GM23248 (cell line): ENCODE data around the gene UBQLN1. TPM values are rescaled to one million over a fixed set of nuclear protein-coding genes. Genes with fewer than 3 reads are reported as not detected.

Source experiments
- DNase-seq: peaks from one replicate; pipeline ENCODE4 v3.0.0-alpha.2; 2015
- H2AFZ ChIP-seq: fragments of 200-600 bp; sonication (generic); 2 replicates; pipeline ENCODE4 v1.6.1; 2016; ENCODE audit warnings: antibody characterized with exemption
- H3F3A ChIP-seq: fragments of 200-600 bp; sonication (generic); 2 replicates; pipeline ENCODE4 v1.6.1; 2016; ENCODE audit warnings: mild to moderate bottlenecking, antibody characterized with exemption, mixed run types; ENCODE audit not compliant: insufficient read depth
- H3K27ac ChIP-seq: fragments of 200-600 bp; sonication (generic); 2 replicates; pipeline ENCODE4 v1.5.1; 2016; ENCODE audit warnings: mild to moderate bottlenecking
- H3K27me3 ChIP-seq: fragments of 200-600 bp; sonication (generic); replicated peaks from 2 replicates; pipeline ENCODE4 v1.6.1; 2016; ENCODE audit warnings: mild to moderate bottlenecking; ENCODE audit not compliant: insufficient read depth
- H3K36me3 ChIP-seq: fragments of 200-600 bp; sonication (generic); 2 replicates; pipeline ENCODE4 v1.6.1; 2016; ENCODE audit warnings: low read depth, mild to moderate bottlenecking
- H3K4me1 ChIP-seq: fragments of 200-600 bp; sonication (generic); 2 replicates; pipeline ENCODE4 v1.6.1; 2016; ENCODE audit warnings: mild to moderate bottlenecking; ENCODE audit not compliant: insufficient read depth
- H3K4me2 ChIP-seq: fragments of 200-600 bp; sonication (generic); one replicate; pipeline ENCODE4 v1.6.1; 2016; ENCODE audit warnings: mild to moderate bottlenecking; ENCODE audit not compliant: unreplicated experiment
- H3K4me3 ChIP-seq: fragments of 200-600 bp; sonication (generic); 2 replicates; pipeline ENCODE4 v1.5.1; 2016; ENCODE audit warnings: mild to moderate bottlenecking
- H3K79me2 ChIP-seq: fragments of 200-600 bp; sonication (generic); 2 replicates; pipeline ENCODE4 v1.6.1; 2016; ENCODE audit warnings: mild to moderate bottlenecking; ENCODE audit not compliant: insufficient read depth
- H3K9ac ChIP-seq: fragments of 200-600 bp; sonication (generic); 2 replicates; pipeline ENCODE4 v1.6.1; 2016; ENCODE audit warnings: mild to moderate bottlenecking
- H3K9me2 ChIP-seq: fragments of 200-600 bp; sonication (generic); 2 replicates; pipeline ENCODE4 v1.6.1; 2016; ENCODE audit warnings: mixed run types, mild to moderate bottlenecking, moderate library complexity; ENCODE audit not compliant: insufficient read depth
- H3K9me3 ChIP-seq: fragments of 200-600 bp; sonication (generic); one replicate; pipeline ENCODE4 v1.6.1; 2017; ENCODE audit warnings: low read depth
- H4K20me1 ChIP-seq: fragments of 200-600 bp; sonication (generic); 2 replicates; pipeline ENCODE4 v1.6.0; 2016; ENCODE audit not compliant: insufficient read depth
- EZH2 ChIP-seq: fragments of 200-600 bp; sonication (generic); IDR thresholded peaks from 2 replicates; pipeline ENCODE4 v1.6.1; 2018; ENCODE audit warnings: antibody characterized with exemption, mild to moderate bottlenecking; ENCODE audit not compliant: insufficient read depth, poor library complexity, severe bottlenecking
- EZH2phosphoT487 ChIP-seq: fragments of 200-600 bp; sonication (generic); IDR thresholded peaks from 2 replicates; pipeline ENCODE4 v1.6.1; 2018; ENCODE audit warnings: antibody characterized with exemption, moderate library complexity, mild to moderate bottlenecking, low read depth; ENCODE audit not compliant: insufficient read depth
- WGBS, 2 experiments: methylation state at CpG; one replicate each; pipeline ENCODE4 v1.1.6; 2015 to 2017; ENCODE audit warnings: low lambda C conversion rate in 2 of 2, low coverage in 1 of 2; ENCODE audit errors: missing lambda C conversion rate in 2 of 2; 5-methylcytosine and 5-hydroxymethylcytosine counted together
- in situ Hi-C: fragments of 300-500 bp; cut with MboI; formaldehyde crosslinking; loops from 2 replicates; pipeline ENCODE4 v1.15.0; 2020
- polyA plus RNA-seq: library from polyadenylated mRNA; unstranded; fragments of >200 nt; fragmentation: Nextera tagmentation; extraction: Ambion mirVana; gene quantifications from 2 replicates; pipeline ENCODE4 v1.2.1, GENCODE V29; 2016
- total RNA-seq: library from RNA; depleted of rRNA; stranded (reverse); fragments of >200 nt; shearing (Covaris generic); gene quantifications from 2 replicates; pipeline ENCODE4 v1.2.3, GENCODE V29; 2014

Gene UBQLN1
- total and polyA plus RNA-seq, 2 experiments from 2014 or later: 103 to 107 TPM

DNA sequence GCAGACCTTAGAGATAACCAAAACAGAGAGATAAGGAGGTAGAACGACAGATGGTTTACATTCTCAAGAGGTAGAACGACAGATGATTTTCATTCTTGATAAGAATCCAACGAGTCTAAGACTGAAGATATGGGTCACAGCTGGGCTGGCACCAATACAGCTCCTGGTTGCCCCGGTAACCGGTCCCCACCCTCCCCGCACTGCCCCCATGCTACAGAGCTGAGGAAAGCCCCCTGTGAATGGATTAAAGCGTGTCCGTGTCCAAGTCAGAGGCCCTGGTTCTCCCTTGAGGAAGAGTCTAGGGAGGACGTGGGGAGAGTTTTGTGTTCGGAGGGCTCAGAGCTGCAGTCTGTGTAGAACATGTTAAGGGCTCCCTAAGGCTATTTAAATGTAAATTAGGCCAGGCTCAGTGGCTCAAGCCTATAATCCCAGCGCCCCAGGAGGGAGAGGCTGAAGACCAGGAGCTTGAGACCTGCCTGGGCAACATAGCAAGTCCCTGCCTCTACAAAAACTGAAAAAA is 76.8 kb downstream of the UBQLN1 start:
- no peaks in the 10 kb centered on the region for H3K79me2 ChIP-seq
- DNase-seq: no peak
- TF ChIP-seq EZH2: no peak
- TF ChIP-seq EZH2phosphoT487: no peak

GRCh38 chr9:83629433-83630104 is 78.2 kb downstream of the UBQLN1 start:
- no peaks in the 10 kb centered on the region for H3K27me3 ChIP-seq
- H3K4me3 ChIP-seq: no peak overlapping the region
- H3K4me1 ChIP-seq: no peaks in the 10 kb centered on the region
- no peaks in the 10 kb centered on the region for H3K79me2 ChIP-seq
- H3K9ac ChIP-seq: no peak overlapping the region
- no peak overlapping the region for H3K4me2 ChIP-seq
- no peak overlapping the region for H2AFZ ChIP-seq
- TF ChIP-seq EZH2phosphoT487 (no peak), EZH2 (no peak)
- no peak for DNase-seq
- no peak overlapping the region for H3K27ac ChIP-seq
- no peaks in the 10 kb centered on the region for H3K9me2 ChIP-seq
- 97 to 98% methylated on average over 7 of the region's 7 CpGs for WGBS, 2 experiments
- in situ Hi-C loops: loop anchor here (25.0 kb wide), 1 partner anchor 283 kb away; the partner anchor contains the start of gene KIF27
- no peaks in the 10 kb centered on the region for H3K36me3 ChIP-seq
- H3F3A ChIP-seq: no peaks in the 10 kb centered on the region
- H4K20me1 ChIP-seq: no peaks in the 10 kb centered on the region
- no peaks in the 10 kb centered on the region for H3K9me3 ChIP-seq

More for the DNA sequence above, 76.8 kb downstream of the UBQLN1 start:
- Histone ChIP-seq H4K20me1 (no peaks in the 10 kb centered on the region), H3K4me3 (no peak overlapping the region), H3F3A (no peaks in the 10 kb centered on the region), H3K9ac (no peak overlapping the region), H3K9me2 (no peaks in the 10 kb centered on the region), H3K9me3 (no peaks in the 10 kb centered on the region), H3K36me3 (no peaks in the 10 kb centered on the region), H3K4me2 (no peak overlapping the region), H3K4me1 (no peaks in the 10 kb centered on the region), H3K27me3 (no peaks in the 10 kb centered on the region), H3K27ac (no peak overlapping the region), H2AFZ (no peak overlapping the region)
- 42 to 44% methylated on average over 11 of the region's 11 CpGs for WGBS, 2 experiments
- in situ Hi-C loops: loop anchor here (25.0 kb wide), 1 partner anchor 281 kb away; the partner anchor contains the start of gene KIF27

- H3K79me2 ChIP-seq: no peaks in the 10 kb centered on the region
- 0 out of 2 replicates have a peak, but pooled peaks cover 4% of the 10 kb centered on the region for H3K4me1 ChIP-seq
- H3F3A ChIP-seq: 0 out of 2 replicates have a peak, but pooled peaks cover 4% of the 10 kb centered on the region
- in situ Hi-C loops: loop anchor here (25.0 kb wide), 1 partner anchor 284 kb away; the partner anchor contains the start of gene KIF27
- no peaks in the 10 kb centered on the region for H3K9me2 ChIP-seq
- H3K4me3 ChIP-seq: no peak overlapping the region
- H3K27me3 ChIP-seq: no peaks in the 10 kb centered on the region
- H4K20me1 ChIP-seq: no peaks in the 10 kb centered on the region
- H2AFZ ChIP-seq: no peak overlapping the region
- H3K27ac ChIP-seq: no peak overlapping the region
- 81 to 82% methylated on average over 5 of the region's 5 CpGs for WGBS, 2 experiments
- no peaks in the 10 kb centered on the region for H3K36me3 ChIP-seq
- H3K4me2 ChIP-seq: no peak overlapping the region
- H3K9ac ChIP-seq: no peak overlapping the region
- TF ChIP-seq EZH2phosphoT487 (no peak), EZH2 (no peak)
- H3K9me3 ChIP-seq: no peaks in the 10 kb centered on the region
- DNase-seq: no peak
Measured at GRCh38 chr9:83628540-83628939, 79.2 kb downstream of the UBQLN1 start.

- no peaks in the 10 kb centered on the region for H3K79me2 ChIP-seq
- H3F3A ChIP-seq: 0 out of 2 replicates have a peak, but pooled peaks cover 4% of the 10 kb centered on the region
- no peaks in the 10 kb centered on the region for H3K27me3 ChIP-seq
- no peaks in the 10 kb centered on the region for H3K9me2 ChIP-seq
- H2AFZ ChIP-seq: no peak overlapping the region
- H3K36me3 ChIP-seq: no peaks in the 10 kb centered on the region
- H3K27ac ChIP-seq: no peak overlapping the region
- DNase-seq: peak; percentile 14
- 0 out of 2 replicates have a peak, but pooled peaks cover 4% of the 10 kb centered on the region for H3K4me1 ChIP-seq
- no peaks in the 10 kb centered on the region for H3K9me3 ChIP-seq
- in situ Hi-C loops: loop anchor here (25.0 kb wide), 1 partner anchor 287 kb away; the partner anchor contains the start of gene KIF27
- 76 to 78% methylated on average over 3 of the region's 3 CpGs for WGBS, 2 experiments
- H3K4me2 ChIP-seq: no peak overlapping the region
- H3K9ac ChIP-seq: no peak overlapping the region
- no peak for TF ChIP-seq EZH2
- TF ChIP-seq EZH2phosphoT487: no peak
- H3K4me3 ChIP-seq: no peak overlapping the region
- H4K20me1 ChIP-seq: no peaks in the 10 kb centered on the region
Measured at GRCh38 chr9:83625178-83625577, 82.6 kb downstream of the UBQLN1 start.
